Adipocyte (in vitro differentiated cells): ENCODE measurements around the gene PLEKHA6.
A peak's percentile ranks its signal among the peaks of the same experiment; 100 is the strongest.

Experiments used
- DNase-seq: peaks from one replicate; pipeline ENCODE4 v3.0.0-alpha.2; 2015; ENCODE audit warnings: low read depth
- H3K27me3 ChIP-seq: replicated peaks from 2 replicates; pipeline ENCODE4 v1.7.0; 2013; ENCODE audit warnings: mild to moderate bottlenecking, low read length, moderate library complexity; ENCODE audit not compliant: control insufficient read depth, insufficient read depth
- H3K36me3 ChIP-seq: 2 replicates; pipeline ENCODE4 v1.7.0; 2013; ENCODE audit warnings: low read length, mild to moderate bottlenecking, moderate library complexity; ENCODE audit not compliant: control insufficient read depth, insufficient read depth, severe bottlenecking
- H3K4me1 ChIP-seq: 2 replicates; pipeline ENCODE4 v1.7.0; 2013; ENCODE audit warnings: mild to moderate bottlenecking, low read length, moderate library complexity; ENCODE audit not compliant: control insufficient read depth, insufficient read depth
- H3K4me3 ChIP-seq: 2 replicates; pipeline ENCODE4 v1.7.0; 2013; ENCODE audit warnings: mild to moderate bottlenecking, low read length, moderate library complexity
- H3K9ac ChIP-seq: 2 replicates; pipeline ENCODE4 v1.7.0; 2013; ENCODE audit warnings: mild to moderate bottlenecking, low read length, moderate library complexity
- H3K9me3 ChIP-seq: 2 replicates; pipeline ENCODE4 v1.7.0; 2013; ENCODE audit warnings: mild to moderate bottlenecking, low read length, moderate library complexity; ENCODE audit not compliant: control insufficient read depth

PLEKHA6 gene

GRCh38 chr1:204377800-204378668 is 18.3 kb upstream of the PLEKHA6 start:
- H3K4me3 ChIP-seq: peak overlapping the region; percentile 67
- peaks cover 12% of the 10 kb centered on the region for H3K4me1 ChIP-seq
- no peaks in the 10 kb centered on the region for H3K36me3 ChIP-seq
- H3K9me3 ChIP-seq: no peaks in the 10 kb centered on the region
- peaks cover 93% of the 10 kb centered on the region for H3K27me3 ChIP-seq
- peak; percentile 52 for DNase-seq
- H3K9ac ChIP-seq: no peak overlapping the region

GRCh38 chr1:204376919-204377799 is 17.4 kb upstream of the PLEKHA6 start:
- no peaks in the 10 kb centered on the region for H3K9me3 ChIP-seq
- H3K4me3 ChIP-seq: peak overlapping the region; percentile 67
- H3K27me3 ChIP-seq: peaks cover 87% of the 10 kb centered on the region
- peaks cover 12% of the 10 kb centered on the region for H3K4me1 ChIP-seq
- H3K36me3 ChIP-seq: no peaks in the 10 kb centered on the region
- H3K9ac ChIP-seq: no peak overlapping the region
- no peak for DNase-seq

- no peak for DNase-seq
- peaks cover 12% of the 10 kb centered on the region for H3K4me1 ChIP-seq
- no peaks in the 10 kb centered on the region for H3K9me3 ChIP-seq
- no peak overlapping the region for H3K4me3 ChIP-seq
- H3K36me3 ChIP-seq: no peaks in the 10 kb centered on the region
- H3K9ac ChIP-seq: no peak overlapping the region
- H3K27me3 ChIP-seq: peaks cover 87% of the 10 kb centered on the region
Observed at GRCh38 chr1:204376465-204376864, 16.7 kb upstream of the PLEKHA6 start.

GRCh38 chr1:204373911-204374310 is 14.2 kb upstream of the PLEKHA6 start:
- DNase-seq: no peak
- Histone ChIP-seq H3K36me3 (no peaks in the 10 kb centered on the region), H3K9ac (no peak overlapping the region), H3K27me3 (peaks cover 80% of the 10 kb centered on the region), H3K4me3 (no peak overlapping the region), H3K4me1 (peaks cover 12% of the 10 kb centered on the region), H3K9me3 (no peaks in the 10 kb centered on the region)

- Histone ChIP-seq H3K4me3 (no peak overlapping the region), H3K36me3 (no peaks in the 10 kb centered on the region), H3K9ac (no peak overlapping the region), H3K4me1 (no peaks in the 10 kb centered on the region), H3K27me3 (peaks cover 73% of the 10 kb centered on the region), H3K9me3 (no peaks in the 10 kb centered on the region)
- DNase-seq: no peak
Observed at GRCh38 chr1:204370176-204370575, 10.4 kb upstream of the PLEKHA6 start.

GRCh38 chr1:204368996-204369726 is 9.4 kb upstream of the PLEKHA6 start:
- Histone ChIP-seq H3K4me3 (no peak overlapping the region), H3K36me3 (no peaks in the 10 kb centered on the region), H3K27me3 (peaks cover 74% of the 10 kb centered on the region), H3K9ac (no peak overlapping the region), H3K9me3 (no peaks in the 10 kb centered on the region), H3K4me1 (no peaks in the 10 kb centered on the region)
- DNase-seq: no peak

- peaks cover 68% of the 10 kb centered on the region for H3K27me3 ChIP-seq
- H3K9ac ChIP-seq: no peak overlapping the region
Observed at GRCh38 chr1:204367956-204368355, 8.2 kb upstream of the PLEKHA6 start.

GRCh38 chr1:204367193-204367858 is 7.6 kb upstream of the PLEKHA6 start:
- DNase-seq: no peak
- H3K4me3 ChIP-seq: no peak overlapping the region
- no peaks in the 10 kb centered on the region for H3K9me3 ChIP-seq
- H3K4me1 ChIP-seq: peaks cover 7% of the 10 kb centered on the region
- peaks cover 71% of the 10 kb centered on the region for H3K27me3 ChIP-seq
- no peak overlapping the region for H3K9ac ChIP-seq
- H3K36me3 ChIP-seq: no peaks in the 10 kb centered on the region

More at GRCh38 chr1:204367956-204368355, 8.2 kb upstream of the PLEKHA6 start:
- Histone ChIP-seq H3K36me3 (no peaks in the 10 kb centered on the region), H3K4me1 (peaks cover 6% of the 10 kb centered on the region), H3K4me3 (no peak overlapping the region), H3K9me3 (no peaks in the 10 kb centered on the region)
- no peak for DNase-seq

GRCh38 chr1:204366759-204367158 is 7.0 kb upstream of the PLEKHA6 start:
- peak; percentile 29 for DNase-seq
- peaks cover 7% of the 10 kb centered on the region for H3K4me1 ChIP-seq
- H3K27me3 ChIP-seq: peaks cover 71% of the 10 kb centered on the region
- H3K9me3 ChIP-seq: no peaks in the 10 kb centered on the region
- no peaks in the 10 kb centered on the region for H3K36me3 ChIP-seq
- no peak overlapping the region for H3K4me3 ChIP-seq
- no peak overlapping the region for H3K9ac ChIP-seq

- Histone ChIP-seq H3K36me3 (no peaks in the 10 kb centered on the region), H3K4me3 (peak overlapping the region; percentile 80), H3K9ac (peak overlapping the region; percentile 76), H3K27me3 (peaks cover 51% of the 10 kb centered on the region), H3K4me1 (peaks cover 7% of the 10 kb centered on the region), H3K9me3 (no peaks in the 10 kb centered on the region)
- DNase-seq: peak; percentile 89
Observed at GRCh38 chr1:204363335-204364114, 3.8 kb upstream of the PLEKHA6 start.
